ENCODE measurements around the gene SLC39A3.

Gene SLC39A3

GRCh38 chr19:2767688-2768087, 27.9 kb upstream of the SLC39A3 start:
- Histone ChIP-seq H3K9me3 (ENCODE audit: control insufficient read depth, insufficient read depth, low read length) (no peaks in the 10 kb centered on the region), H3K27ac (ENCODE audit: low read depth, low read length) (no peak overlapping the region), H3F3A (ENCODE audit: control insufficient read depth, insufficient read depth) (no peaks in the 10 kb centered on the region), H3K9me2 (replicated peaks; ENCODE audit: control insufficient read depth, low read length) (no peaks in the 10 kb centered on the region), H3K79me2 (ENCODE audit: control insufficient read depth, low read length) (peaks cover 52% of the 10 kb centered on the region), H3K4me3 (ENCODE audit: low read length) (no peak overlapping the region), H3K4me2 (ENCODE audit: low read length) (no peak overlapping the region), H4K20me1 (ENCODE audit: control insufficient read depth, insufficient read depth, low read depth, low read length) (no peaks in the 10 kb centered on the region; the same call in 1 of the 2 replicates), H3K36me3 (ENCODE audit: control insufficient read depth, low read length) (peaks cover 85% of the 10 kb centered on the region), H3K27me3 (ENCODE audit: control insufficient read depth, low read length) (no peaks in the 10 kb centered on the region), H3K4me1 (ENCODE audit: control insufficient read depth, low read length) (no peaks in the 10 kb centered on the region)
- no peak for TF ChIP-seq CTCF (IDR thresholded peaks at IDR 0.05; ENCODE audit: low read depth, low read length, poor library complexity, severe bottlenecking)
- TF ChIP-seq EZH2phosphoT487 (IDR thresholded peaks at IDR 0.05; ENCODE audit: borderline replicate concordance, low read length), result no peak

GRCh38 chr19:2766594-2767372, 27.0 kb upstream of the SLC39A3 start:
- TF ChIP-seq EZH2phosphoT487 (IDR thresholded peaks at IDR 0.05; ENCODE audit: borderline replicate concordance, low read length) (no peak), CTCF (IDR thresholded peaks at IDR 0.05; ENCODE audit: low read depth, low read length, poor library complexity, severe bottlenecking) (no peak)
- H3F3A ChIP-seq (ENCODE audit: control insufficient read depth, insufficient read depth), result no peaks in the 10 kb centered on the region
- H3K4me2 ChIP-seq (ENCODE audit: low read length), result no peak overlapping the region
- no peaks in the 10 kb centered on the region for H3K27me3 ChIP-seq (ENCODE audit: control insufficient read depth, low read length)
- H3K36me3 ChIP-seq (ENCODE audit: control insufficient read depth, low read length), result peaks cover 85% of the 10 kb centered on the region
- H3K27ac ChIP-seq (ENCODE audit: low read depth, low read length), result no peak overlapping the region
- no peaks in the 10 kb centered on the region for H3K4me1 ChIP-seq (ENCODE audit: control insufficient read depth, low read length)
- no peaks in the 10 kb centered on the region for H3K9me2 ChIP-seq (replicated peaks; ENCODE audit: control insufficient read depth, low read length)
- H3K9me3 ChIP-seq (ENCODE audit: control insufficient read depth, insufficient read depth, low read length), result no peaks in the 10 kb centered on the region
- no peak overlapping the region for H3K4me3 ChIP-seq (ENCODE audit: low read length)
- H3K79me2 ChIP-seq (ENCODE audit: control insufficient read depth, low read length), result peaks cover 43% of the 10 kb centered on the region
- H4K20me1 ChIP-seq (ENCODE audit: control insufficient read depth, insufficient read depth, low read depth, low read length), result no peaks in the 10 kb centered on the region; the same call in 1 of the 2 replicates

GRCh38 chr19:2765376-2765775, 25.6 kb upstream of the SLC39A3 start:
- Histone ChIP-seq H3K4me2 (ENCODE audit: low read length) (no peak overlapping the region), H3K9me3 (ENCODE audit: control insufficient read depth, insufficient read depth, low read length) (no peaks in the 10 kb centered on the region), H3K9me2 (replicated peaks; ENCODE audit: control insufficient read depth, low read length) (no peaks in the 10 kb centered on the region), H3K36me3 (ENCODE audit: control insufficient read depth, low read length) (peaks cover 86% of the 10 kb centered on the region), H3K79me2 (ENCODE audit: control insufficient read depth, low read length) (peaks cover 29% of the 10 kb centered on the region), H3K27me3 (ENCODE audit: control insufficient read depth, low read length) (no peaks in the 10 kb centered on the region), H3K27ac (ENCODE audit: low read depth, low read length) (no peak overlapping the region), H3K4me3 (ENCODE audit: low read length) (no peak overlapping the region), H3K4me1 (ENCODE audit: control insufficient read depth, low read length) (no peaks in the 10 kb centered on the region), H4K20me1 (ENCODE audit: control insufficient read depth, insufficient read depth, low read depth, low read length) (no peaks in the 10 kb centered on the region), H3F3A (ENCODE audit: control insufficient read depth, insufficient read depth) (no peaks in the 10 kb centered on the region)
- TF ChIP-seq CTCF (IDR thresholded peaks at IDR 0.05; ENCODE audit: low read depth, low read length, poor library complexity, severe bottlenecking), result no peak

All from DOHH2 (cell line).